A549 (cell line): ENCODE results near the gene TMPRSS6.

Source experiments
- CBX2 ChIP-seq: fragments of 200-600 bp; sonication (generic); IDR thresholded peaks from 2 replicates; pipeline ENCODE4 v1.6.1; 2016; ENCODE audit warnings: low read depth, mild to moderate bottlenecking, borderline replicate concordance
- CEBPB ChIP-seq, 2 experiments: fragments of >200 bp in 1 of 2; sonication (Bioruptor Twin) in 1 of 2; formaldehyde crosslinking in 1 of 2; IDR thresholded peaks; 2 replicates each; pipeline ENCODE4 v1.6.1; 2012 to 2016
- HDAC2 ChIP-seq: fragments of 200-600 bp; sonication (generic); IDR thresholded peaks from 2 replicates; pipeline ENCODE4 v1.6.1; 2016
- MAZ ChIP-seq: fragments of 150-350 bp; IDR thresholded peaks from 2 replicates; pipeline ENCODE4 v1.6.1; 2014; ENCODE audit warnings: antibody characterized with exemption, low read depth, low read length, borderline replicate concordance
- MYC ChIP-seq: IDR thresholded peaks from 2 replicates; pipeline ENCODE4 v1.6.1; 2012; ENCODE audit warnings: mild to moderate bottlenecking, inconsistent platforms, low read length, improper control_type of control experiment, borderline replicate concordance
- POLR2A ChIP-seq: IDR thresholded peaks from 2 replicates; pipeline ENCODE4 v1.6.1; 2012; ENCODE audit warnings: mild to moderate bottlenecking, low read length
- RFX5 ChIP-seq: fragments of 450-650 bp; IDR thresholded peaks from 2 replicates; pipeline ENCODE4 v1.7.1; 2014; ENCODE audit warnings: antibody characterized with exemption, mild to moderate bottlenecking, moderate library complexity
- SREBF2 ChIP-seq: fragments of 450-650 bp; IDR thresholded peaks from 2 replicates; pipeline ENCODE4 v1.6.1; 2014; ENCODE audit warnings: mild to moderate bottlenecking, moderate library complexity
- ZFP36 ChIP-seq: fragments of 450-650 bp; IDR thresholded peaks from 2 replicates; pipeline ENCODE4 v1.6.1; 2014; ENCODE audit warnings: borderline replicate concordance; ENCODE audit not compliant: partially characterized antibody
- TF ChIP-seq, protein P1 (sequence below): fragments of >200 bp; sonication (Bioruptor Twin); formaldehyde crosslinking; IDR thresholded peaks from 3 replicates; pipeline ENCODE4 v1.5.1; 2016
- TF ChIP-seq, protein P2 (sequence below): IDR thresholded peaks from 2 replicates; pipeline ENCODE4 v1.6.1; 2012
- TF ChIP-seq, protein P3 (sequence below): fragments of 200-600 bp; sonication (generic); IDR thresholded peaks from 2 replicates; pipeline ENCODE4 v1.6.1; 2016; ENCODE audit warnings: antibody characterized with exemption, mild to moderate bottlenecking, moderate library complexity
- TF ChIP-seq, protein P4 (sequence below): fragments of 150-350 bp; IDR thresholded peaks from 2 replicates; pipeline ENCODE4 v1.6.1; 2014; ENCODE audit warnings: low read depth, mild to moderate bottlenecking, low read length

DNA sequence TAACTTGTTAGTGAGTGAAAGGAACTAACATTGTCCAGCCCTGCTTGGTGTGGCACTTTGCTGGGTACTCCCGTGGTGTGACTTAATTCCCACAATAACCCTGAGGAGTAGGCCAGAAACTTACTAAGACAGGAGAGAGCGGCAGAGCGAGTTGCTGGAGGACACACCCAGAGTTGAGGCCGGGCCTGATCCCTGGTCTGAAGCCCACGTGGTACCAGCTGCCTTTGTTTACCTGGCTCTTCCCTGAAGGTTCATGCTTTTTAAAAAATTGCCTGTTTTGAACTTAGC, 89.4 kb downstream of the TMPRSS6 start:
- TF ChIP-seq, protein P1, sequence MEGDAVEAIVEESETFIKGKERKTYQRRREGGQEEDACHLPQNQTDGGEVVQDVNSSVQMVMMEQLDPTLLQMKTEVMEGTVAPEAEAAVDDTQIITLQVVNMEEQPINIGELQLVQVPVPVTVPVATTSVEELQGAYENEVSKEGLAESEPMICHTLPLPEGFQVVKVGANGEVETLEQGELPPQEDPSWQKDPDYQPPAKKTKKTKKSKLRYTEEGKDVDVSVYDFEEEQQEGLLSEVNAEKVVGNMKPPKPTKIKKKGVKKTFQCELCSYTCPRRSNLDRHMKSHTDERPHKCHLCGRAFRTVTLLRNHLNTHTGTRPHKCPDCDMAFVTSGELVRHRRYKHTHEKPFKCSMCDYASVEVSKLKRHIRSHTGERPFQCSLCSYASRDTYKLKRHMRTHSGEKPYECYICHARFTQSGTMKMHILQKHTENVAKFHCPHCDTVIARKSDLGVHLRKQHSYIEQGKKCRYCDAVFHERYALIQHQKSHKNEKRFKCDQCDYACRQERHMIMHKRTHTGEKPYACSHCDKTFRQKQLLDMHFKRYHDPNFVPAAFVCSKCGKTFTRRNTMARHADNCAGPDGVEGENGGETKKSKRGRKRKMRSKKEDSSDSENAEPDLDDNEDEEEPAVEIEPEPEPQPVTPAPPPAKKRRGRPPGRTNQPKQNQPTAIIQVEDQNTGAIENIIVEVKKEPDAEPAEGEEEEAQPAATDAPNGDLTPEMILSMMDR = no peak
- TF ChIP-seq, protein P2, sequence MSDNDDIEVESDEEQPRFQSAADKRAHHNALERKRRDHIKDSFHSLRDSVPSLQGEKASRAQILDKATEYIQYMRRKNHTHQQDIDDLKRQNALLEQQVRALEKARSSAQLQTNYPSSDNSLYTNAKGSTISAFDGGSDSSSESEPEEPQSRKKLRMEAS = peak; percentile 68
- no peak for TF ChIP-seq CEBPB (IDR thresholded peaks at IDR 0.05)
- no peak for TF ChIP-seq POLR2A
- TF ChIP-seq HDAC2 = no peak
- TF ChIP-seq CBX2 = no peak
- TF ChIP-seq ZFP36 = no peak
- TF ChIP-seq MAZ = no peak
- no peak; the same call in 1 of the 2 replicates for TF ChIP-seq MYC
- TF ChIP-seq, protein P3, sequence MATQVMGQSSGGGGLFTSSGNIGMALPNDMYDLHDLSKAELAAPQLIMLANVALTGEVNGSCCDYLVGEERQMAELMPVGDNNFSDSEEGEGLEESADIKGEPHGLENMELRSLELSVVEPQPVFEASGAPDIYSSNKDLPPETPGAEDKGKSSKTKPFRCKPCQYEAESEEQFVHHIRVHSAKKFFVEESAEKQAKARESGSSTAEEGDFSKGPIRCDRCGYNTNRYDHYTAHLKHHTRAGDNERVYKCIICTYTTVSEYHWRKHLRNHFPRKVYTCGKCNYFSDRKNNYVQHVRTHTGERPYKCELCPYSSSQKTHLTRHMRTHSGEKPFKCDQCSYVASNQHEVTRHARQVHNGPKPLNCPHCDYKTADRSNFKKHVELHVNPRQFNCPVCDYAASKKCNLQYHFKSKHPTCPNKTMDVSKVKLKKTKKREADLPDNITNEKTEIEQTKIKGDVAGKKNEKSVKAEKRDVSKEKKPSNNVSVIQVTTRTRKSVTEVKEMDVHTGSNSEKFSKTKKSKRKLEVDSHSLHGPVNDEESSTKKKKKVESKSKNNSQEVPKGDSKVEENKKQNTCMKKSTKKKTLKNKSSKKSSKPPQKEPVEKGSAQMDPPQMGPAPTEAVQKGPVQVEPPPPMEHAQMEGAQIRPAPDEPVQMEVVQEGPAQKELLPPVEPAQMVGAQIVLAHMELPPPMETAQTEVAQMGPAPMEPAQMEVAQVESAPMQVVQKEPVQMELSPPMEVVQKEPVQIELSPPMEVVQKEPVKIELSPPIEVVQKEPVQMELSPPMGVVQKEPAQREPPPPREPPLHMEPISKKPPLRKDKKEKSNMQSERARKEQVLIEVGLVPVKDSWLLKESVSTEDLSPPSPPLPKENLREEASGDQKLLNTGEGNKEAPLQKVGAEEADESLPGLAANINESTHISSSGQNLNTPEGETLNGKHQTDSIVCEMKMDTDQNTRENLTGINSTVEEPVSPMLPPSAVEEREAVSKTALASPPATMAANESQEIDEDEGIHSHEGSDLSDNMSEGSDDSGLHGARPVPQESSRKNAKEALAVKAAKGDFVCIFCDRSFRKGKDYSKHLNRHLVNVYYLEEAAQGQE = no peak
- TF ChIP-seq SREBF2 = no peak
- TF ChIP-seq, protein P4, sequence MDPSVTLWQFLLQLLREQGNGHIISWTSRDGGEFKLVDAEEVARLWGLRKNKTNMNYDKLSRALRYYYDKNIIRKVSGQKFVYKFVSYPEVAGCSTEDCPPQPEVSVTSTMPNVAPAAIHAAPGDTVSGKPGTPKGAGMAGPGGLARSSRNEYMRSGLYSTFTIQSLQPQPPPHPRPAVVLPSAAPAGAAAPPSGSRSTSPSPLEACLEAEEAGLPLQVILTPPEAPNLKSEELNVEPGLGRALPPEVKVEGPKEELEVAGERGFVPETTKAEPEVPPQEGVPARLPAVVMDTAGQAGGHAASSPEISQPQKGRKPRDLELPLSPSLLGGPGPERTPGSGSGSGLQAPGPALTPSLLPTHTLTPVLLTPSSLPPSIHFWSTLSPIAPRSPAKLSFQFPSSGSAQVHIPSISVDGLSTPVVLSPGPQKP = no peak
- TF ChIP-seq RFX5 = no peak
